Activated T-cell treated with anti-CD3 and anti-CD28 coated beads, Interleukin-2, amount 50 U/mL, for 48 hours (primary cell): ENCODE measurements around the gene FGF7.
"Not testable (repeated sequence)": the region's sequence is repeated elsewhere in the genome, so short reads cannot be mapped to it uniquely, and the experiment has no call there.

Experiments
- DNase-seq, 2 experiments: peaks; one replicate each; pipeline ENCODE4 v3.0.0-alpha.2; 2020

The FGF7 gene

GRCh38 chr15:49439678-49440395 is 16.8 kb downstream of the FGF7 start:
- no peak for DNase-seq

GRCh38 chr15:49441356-49441755 is 18.3 kb downstream of the FGF7 start:
- DNase-seq = no peak

GRCh38 chr15:49441816-49442215 is 18.8 kb downstream of the FGF7 start:
- no peak for DNase-seq

- DNase-seq = no peak
These were observed 29.6 kb downstream of the FGF7 start for GRCh38 chr15:49452595-49452994.

- DNase-seq = no peak
These were observed 33.1 kb downstream of the FGF7 start for GRCh38 chr15:49456166-49456565.

- no peak for DNase-seq
These were observed 35.1 kb downstream of the FGF7 start for GRCh38 chr15:49458145-49458544.

GRCh38 chr15:49460411-49460941 is 37.4 kb downstream of the FGF7 start:
- DNase-seq = no peak

- DNase-seq = no peak
These were observed 39.3 kb downstream of the FGF7 start for GRCh38 chr15:49462232-49462844.

- no peak for DNase-seq
These were observed 41.5 kb downstream of the FGF7 start for GRCh38 chr15:49464522-49464921.

- no peak for DNase-seq
These were observed 43.1 kb downstream of the FGF7 start for GRCh38 chr15:49466119-49466518.

GRCh38 chr15:49467746-49468480 is 44.9 kb downstream of the FGF7 start:
- DNase-seq = no peak

GRCh38 chr15:49468481-49468839 is 45.4 kb downstream of the FGF7 start:
- no peak for DNase-seq

GRCh38 chr15:49471248-49471647 is 48.2 kb downstream of the FGF7 start:
- peak; percentile 46 to 57 for DNase-seq

- DNase-seq = no peak
These were observed 48.7 kb downstream of the FGF7 start for GRCh38 chr15:49471733-49472132.

GRCh38 chr15:49472338-49472737 is 49.3 kb downstream of the FGF7 start:
- no peak for DNase-seq

GRCh38 chr15:49473031-49473430 is 50.0 kb downstream of the FGF7 start:
- no peak for DNase-seq

- DNase-seq = not testable (repeated sequence)
These were observed 55.0 kb downstream of the FGF7 start for GRCh38 chr15:49478021-49478420.

GRCh38 chr15:49478982-49479381 is 55.9 kb downstream of the FGF7 start:
- DNase-seq = not testable (repeated sequence)

- not testable (repeated sequence) for DNase-seq
These were observed 62.4 kb downstream of the FGF7 start for GRCh38 chr15:49485401-49485800.

GRCh38 chr15:49490966-49491365 is 67.9 kb downstream of the FGF7 start:
- DNase-seq = no peak

GRCh38 chr15:49492151-49492550 is 69.1 kb downstream of the FGF7 start:
- DNase-seq = no peak

- no peak for DNase-seq
These were observed 69.8 kb downstream of the FGF7 start for GRCh38 chr15:49492830-49493229.

- DNase-seq = no peak
These were observed 71.8 kb downstream of the FGF7 start for GRCh38 chr15:49494842-49495241.
